IPS-20b (cell line): Measurements from ENCODE around the gene OR52B2.

Experiments
- H3K27ac ChIP-seq: one replicate; pipeline ENCODE4 v1.5.1; 2013; ENCODE audit warnings: low read length
- H3K27me3 ChIP-seq: 2 replicates; pipeline ENCODE4 v1.6.1; 2013; ENCODE audit warnings: mild to moderate bottlenecking, low read length, inconsistent platforms; ENCODE audit not compliant: insufficient read depth
- H3K36me3 ChIP-seq: 2 replicates; pipeline ENCODE4 v1.6.1; 2013; ENCODE audit warnings: low read depth, mild to moderate bottlenecking, inconsistent platforms, low read length, moderate library complexity; ENCODE audit not compliant: insufficient read depth
- H3K4me1 ChIP-seq: 2 replicates; pipeline ENCODE4 v1.6.1; 2013; ENCODE audit warnings: mild to moderate bottlenecking, control low read depth, inconsistent platforms, low read length, moderate library complexity; ENCODE audit not compliant: insufficient read depth
- H3K4me3 ChIP-seq: 2 replicates; pipeline ENCODE4 v1.5.1; 2013; ENCODE audit warnings: mild to moderate bottlenecking, low read length, inconsistent platforms
- H3K9ac ChIP-seq: 2 replicates; pipeline ENCODE4 v1.6.1; 2013; ENCODE audit warnings: low read depth, mild to moderate bottlenecking, inconsistent platforms, low read length, moderate library complexity
- H3K9me3 ChIP-seq: 2 replicates; pipeline ENCODE4 v1.6.1; 2013; ENCODE audit warnings: mild to moderate bottlenecking, low read depth, low read length, inconsistent platforms; ENCODE audit not compliant: insufficient read depth

The OR52B2 gene

DNA sequence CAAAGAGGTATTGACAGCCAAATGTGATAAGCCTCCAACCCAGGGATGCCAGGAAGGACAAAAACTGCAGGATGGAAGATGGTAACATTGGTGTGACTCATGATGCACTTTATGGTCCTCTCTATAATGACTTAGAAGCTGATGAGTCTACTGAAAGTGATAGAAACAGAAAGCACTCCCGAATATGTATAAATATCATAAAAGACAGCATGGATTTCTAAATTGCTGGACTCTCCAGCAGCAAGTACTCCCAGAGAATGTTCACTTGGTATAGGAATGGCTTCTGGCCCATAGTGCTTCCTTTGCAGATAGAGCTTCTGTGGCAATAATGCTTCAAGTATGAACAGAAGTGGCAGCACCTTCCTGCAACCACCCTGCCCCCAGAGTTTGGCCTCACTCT, at the start of gene OR52B2:
TSS of gene OR52B2 (minus strand) at position 101 of the 400 bp plus-strand sequence. CDS start at position 101, 0 bp downstream.
- Histone ChIP-seq H3K9ac (no peak within 1 kb of the TSS), H3K9me3 (0 out of 2 replicates have a peak, but pooled peaks cover 2% of the 10 kb centered on the region), H3K27me3 (no peaks in the 10 kb centered on the region), H3K36me3 (no peaks in the 10 kb centered on the region), H3K27ac (no peak within 1 kb of the TSS), H3K4me1 (no peaks in the 10 kb centered on the region), H3K4me3 (no peak within 1 kb of the TSS)

DNA sequence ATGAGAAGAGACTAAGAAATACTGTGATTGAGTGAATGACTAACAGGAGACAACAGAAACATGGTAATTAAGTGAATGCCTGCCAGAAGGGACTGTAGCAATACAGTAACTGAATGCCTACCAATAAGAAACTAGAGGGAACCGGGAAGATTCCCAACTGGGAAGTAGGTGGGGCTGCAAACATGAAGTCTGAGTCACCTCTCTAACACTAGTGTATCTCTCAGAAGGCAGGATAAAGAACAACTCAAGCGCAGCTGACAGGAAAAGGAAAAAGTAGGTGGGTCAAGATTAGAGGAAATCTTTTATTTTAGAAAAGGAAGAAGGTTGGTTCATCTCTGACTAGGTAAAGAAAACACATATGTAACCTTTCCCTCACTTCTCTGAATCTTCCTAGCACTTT, 49.2 kb upstream of the OR52B2 start:
- Histone ChIP-seq H3K9ac (no peak overlapping the region), H3K27ac (no peak overlapping the region)

DNA sequence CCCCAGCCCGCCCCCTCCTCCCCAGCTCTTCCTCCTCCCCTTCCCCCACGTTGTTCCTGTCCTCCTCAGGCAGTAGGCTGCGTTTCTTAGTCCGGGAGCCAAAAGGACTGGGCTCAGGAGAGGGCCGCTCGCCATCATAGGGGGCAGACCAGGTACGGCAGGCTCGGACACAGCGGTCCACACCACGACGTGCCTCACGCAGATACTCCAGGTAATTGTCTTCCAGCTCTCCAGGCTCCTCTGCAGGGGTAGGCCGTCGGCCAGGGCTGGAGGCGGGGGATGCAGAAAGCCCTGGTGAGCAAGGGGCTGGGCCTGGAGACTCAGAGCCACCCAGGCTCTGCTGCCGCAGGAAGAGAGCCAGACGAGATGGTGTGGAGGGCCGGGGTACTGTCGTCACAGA, 47.6 kb upstream of the OR52B2 start:
- Histone ChIP-seq H3K4me3 (no peak overlapping the region), H3K36me3 (peaks cover 92% of the 10 kb centered on the region), H3K27ac (no peak overlapping the region), H3K9me3 (no peaks in the 10 kb centered on the region), H3K4me1 (no peaks in the 10 kb centered on the region), H3K27me3 (no peaks in the 10 kb centered on the region), H3K9ac (no peak overlapping the region)

More for the DNA sequence above, 49.2 kb upstream of the OR52B2 start:
- Histone ChIP-seq H3K27me3 (no peaks in the 10 kb centered on the region), H3K9me3 (no peaks in the 10 kb centered on the region), H3K4me3 (no peak overlapping the region), H3K36me3 (peaks cover 95% of the 10 kb centered on the region), H3K4me1 (no peaks in the 10 kb centered on the region)

GRCh38 chr11:6216501-6216900, 46.4 kb upstream of the OR52B2 start:
- no peaks in the 10 kb centered on the region for H3K27me3 ChIP-seq
- H3K4me1 ChIP-seq: no peaks in the 10 kb centered on the region
- no peaks in the 10 kb centered on the region for H3K9me3 ChIP-seq
- no peak overlapping the region for H3K9ac ChIP-seq
- peaks cover 92% of the 10 kb centered on the region for H3K36me3 ChIP-seq
- H3K27ac ChIP-seq: no peak overlapping the region
- no peak overlapping the region for H3K4me3 ChIP-seq

DNA sequence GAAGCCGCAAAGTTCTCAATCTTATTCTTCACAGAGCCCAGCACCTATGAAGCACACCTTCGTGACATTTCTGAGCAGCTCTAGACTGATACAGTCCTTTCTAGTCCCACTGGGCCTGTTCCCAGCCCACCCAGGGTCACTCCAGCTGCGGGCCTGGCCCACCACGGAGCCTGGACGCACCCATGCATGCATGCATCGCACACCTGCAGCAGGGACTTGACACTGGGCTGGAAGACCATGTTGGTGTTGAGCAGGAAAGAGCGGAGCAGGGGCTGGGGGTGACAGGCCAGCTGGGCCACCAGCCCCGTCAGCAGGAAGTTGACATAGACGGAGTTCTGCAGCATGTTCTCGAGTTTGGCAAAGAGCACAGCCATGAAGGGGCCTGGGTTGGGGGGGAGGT, 44.4 kb upstream of the OR52B2 start:
- H3K4me1 ChIP-seq: no peaks in the 10 kb centered on the region
- H3K4me3 ChIP-seq: no peak overlapping the region
- H3K27ac ChIP-seq: no peak overlapping the region
- no peaks in the 10 kb centered on the region for H3K9me3 ChIP-seq
- H3K9ac ChIP-seq: no peak overlapping the region
- H3K36me3 ChIP-seq: peaks cover 92% of the 10 kb centered on the region
- H3K27me3 ChIP-seq: no peaks in the 10 kb centered on the region

DNA sequence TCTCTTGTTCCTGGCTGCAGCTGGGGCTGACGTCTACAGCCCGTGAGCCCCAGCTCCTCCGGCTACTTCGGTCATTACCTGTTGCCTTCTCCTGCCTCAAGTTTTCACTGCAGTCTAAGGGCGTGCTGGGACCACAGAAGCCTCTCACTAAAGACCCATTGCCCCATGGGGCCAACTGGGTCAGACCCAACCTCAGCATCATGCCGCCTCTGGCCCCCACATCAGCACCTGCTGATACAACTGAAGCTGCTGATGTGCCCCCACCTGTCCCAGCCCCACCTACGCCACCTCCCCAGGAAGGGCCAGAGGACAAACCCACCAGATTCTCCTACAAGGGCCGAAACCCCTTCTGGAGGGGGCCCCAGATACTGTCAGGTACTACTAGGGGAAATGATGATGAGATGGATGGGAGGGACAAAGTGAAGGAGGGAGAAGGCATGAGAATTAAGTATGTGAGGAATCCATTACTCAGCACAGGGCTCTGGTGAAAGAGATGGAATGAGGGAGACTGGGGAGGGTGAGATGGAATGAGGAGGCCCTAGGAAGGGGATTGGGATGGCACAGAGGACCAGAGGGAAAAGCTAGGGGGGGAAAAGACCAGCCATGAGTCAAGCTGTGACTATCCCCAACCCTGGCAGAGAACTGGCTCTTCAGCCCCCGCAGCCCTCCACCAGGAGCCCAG, 40.3 kb upstream of the OR52B2 start:
- Histone ChIP-seq H3K9me3 (no peaks in the 10 kb centered on the region), H3K4me1 (no peaks in the 10 kb centered on the region)

DNA sequence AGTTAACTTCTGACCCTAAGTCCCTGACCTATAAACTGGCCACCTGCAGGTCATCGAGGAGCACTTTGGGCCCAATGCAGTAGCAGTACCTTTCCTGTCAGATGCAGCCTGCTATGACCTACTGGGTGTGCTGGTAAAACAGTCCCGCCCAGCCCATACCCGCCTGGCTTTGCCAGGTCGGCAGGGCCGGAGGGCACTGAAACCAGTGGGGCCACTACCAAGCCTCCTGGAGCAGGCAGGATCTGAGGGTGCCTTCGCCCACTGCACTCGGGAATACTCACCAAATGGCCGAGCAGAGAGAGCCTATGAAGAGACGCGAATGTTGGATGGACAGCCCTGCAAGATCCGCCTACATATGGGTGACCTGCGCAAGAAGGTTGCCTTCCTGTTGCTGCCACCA, 39.7 kb upstream of the OR52B2 start:
- Histone ChIP-seq H3K9ac (no peak overlapping the region), H3K36me3 (peaks cover 66% of the 10 kb centered on the region), H3K4me3 (no peak overlapping the region), H3K9me3 (no peaks in the 10 kb centered on the region), H3K27me3 (no peaks in the 10 kb centered on the region), H3K4me1 (no peaks in the 10 kb centered on the region), H3K27ac (no peak overlapping the region)

More for the DNA sequence above, 40.3 kb upstream of the OR52B2 start:
- no peak overlapping the region for H3K27ac ChIP-seq
- no peaks in the 10 kb centered on the region for H3K27me3 ChIP-seq
- H3K9ac ChIP-seq: no peak overlapping the region
- H3K4me3 ChIP-seq: no peak overlapping the region
- peaks cover 69% of the 10 kb centered on the region for H3K36me3 ChIP-seq

DNA sequence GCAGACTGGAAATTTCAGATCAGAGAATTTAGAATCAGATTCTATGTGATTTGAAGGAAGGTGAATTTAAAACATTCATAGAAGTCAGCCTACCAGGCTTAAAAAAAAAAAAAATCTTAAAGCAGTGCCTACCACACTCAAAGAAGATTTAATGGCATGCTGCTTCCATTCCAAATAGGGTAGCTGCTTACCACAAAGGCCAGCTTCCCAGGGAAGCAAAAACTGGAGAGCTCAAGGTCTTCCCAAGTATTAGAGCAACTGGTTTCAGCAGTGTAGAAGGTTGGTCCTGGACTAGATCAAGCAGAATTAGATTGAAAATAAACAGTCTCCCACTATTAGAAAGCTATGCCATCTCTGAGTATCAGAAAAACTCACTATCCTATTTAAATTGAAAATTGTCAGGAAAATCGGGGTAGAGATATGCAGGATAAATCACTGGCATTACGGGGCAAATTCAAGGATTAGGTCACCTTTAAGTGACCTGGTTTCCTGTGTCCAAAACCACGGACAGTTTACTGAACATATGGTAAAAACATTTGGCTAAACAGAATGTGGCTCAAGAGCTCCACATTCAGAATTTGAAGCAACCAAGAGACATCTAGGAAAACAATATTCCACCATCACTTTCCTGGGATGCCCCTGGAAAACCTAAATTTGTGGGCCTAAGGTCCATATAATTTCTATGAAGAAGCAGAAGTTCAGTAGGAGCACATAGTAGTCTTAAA, 36.5 kb upstream of the OR52B2 start:
- Histone ChIP-seq H3K9ac (no peak overlapping the region), H3K4me3 (no peak overlapping the region), H3K27me3 (no peaks in the 10 kb centered on the region), H3K27ac (no peak overlapping the region), H3K9me3 (no peaks in the 10 kb centered on the region), H3K4me1 (no peaks in the 10 kb centered on the region), H3K36me3 (peaks cover 42% of the 10 kb centered on the region)

DNA sequence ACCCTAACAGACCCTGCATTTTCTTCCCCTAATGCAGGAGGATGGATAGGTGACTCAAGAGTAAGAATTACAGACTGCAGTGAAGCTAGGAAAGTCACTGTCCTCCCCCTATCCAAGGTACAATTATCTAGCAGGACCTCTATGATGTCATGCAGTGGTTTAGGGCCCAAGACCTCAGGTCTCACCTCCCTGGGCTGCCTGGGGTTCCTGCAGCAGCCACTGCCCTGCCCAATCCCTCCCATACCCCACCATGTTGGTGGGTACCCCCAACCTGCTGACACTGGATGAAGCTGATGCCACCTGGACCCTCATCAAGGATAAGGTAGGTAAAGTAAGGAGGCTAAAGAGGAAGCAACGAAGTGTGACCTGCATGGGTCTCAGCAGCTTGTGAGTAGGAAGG, 35.2 kb upstream of the OR52B2 start, which contains the start of gene C11orf42:
TSS of gene C11orf42 (plus strand) at position 192 of the 400 bp plus-strand sequence. CDS start at position 251, 59 bp downstream.
- peaks cover 7% of the 10 kb centered on the region for H3K4me1 ChIP-seq
- no peak within 1 kb of the TSS for H3K27ac ChIP-seq
- H3K4me3 ChIP-seq: no peak within 1 kb of the TSS
- no peaks in the 10 kb centered on the region for H3K27me3 ChIP-seq
- no peak within 1 kb of the TSS for H3K9ac ChIP-seq
- H3K36me3 ChIP-seq: peaks cover 30% of the 10 kb centered on the region
- H3K9me3 ChIP-seq: no peaks in the 10 kb centered on the region

DNA sequence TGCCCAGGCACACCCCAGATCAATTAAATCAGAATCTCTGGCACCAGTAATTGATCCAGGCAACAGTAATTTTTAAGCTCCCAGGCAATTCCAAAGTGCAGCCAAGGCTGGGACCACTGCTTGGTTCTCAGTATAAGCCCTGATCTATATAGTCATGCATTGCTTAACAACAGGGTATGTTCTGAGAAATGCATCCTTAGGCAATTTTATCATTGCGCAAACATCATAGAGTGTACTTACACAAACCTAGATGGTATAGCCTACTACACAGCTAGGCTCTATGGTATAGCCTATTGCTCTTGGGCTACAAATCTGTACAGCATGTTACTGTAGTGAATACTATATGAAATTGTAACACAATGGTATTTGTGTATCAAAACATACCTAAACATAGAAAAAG, 34.6 kb upstream of the OR52B2 start:
- Histone ChIP-seq H3K9me3 (no peaks in the 10 kb centered on the region), H3K9ac (no peak overlapping the region), H3K36me3 (peaks cover 24% of the 10 kb centered on the region), H3K4me3 (no peak overlapping the region), H3K27ac (no peak overlapping the region), H3K27me3 (no peaks in the 10 kb centered on the region), H3K4me1 (peaks cover 7% of the 10 kb centered on the region)

GRCh38 chr11:6203327-6203726, 33.2 kb upstream of the OR52B2 start:
- Histone ChIP-seq H3K4me3 (no peak overlapping the region), H3K9ac (no peak overlapping the region), H3K4me1 (peaks cover 7% of the 10 kb centered on the region), H3K27me3 (no peaks in the 10 kb centered on the region), H3K27ac (no peak overlapping the region), H3K36me3 (peaks cover 19% of the 10 kb centered on the region), H3K9me3 (no peaks in the 10 kb centered on the region)

GRCh38 chr11:6202041-6202440, 31.9 kb upstream of the OR52B2 start:
- no peak overlapping the region for H3K9ac ChIP-seq
- peaks cover 7% of the 10 kb centered on the region for H3K4me1 ChIP-seq
- no peak overlapping the region for H3K4me3 ChIP-seq
- H3K9me3 ChIP-seq: no peaks in the 10 kb centered on the region
- no peaks in the 10 kb centered on the region for H3K27me3 ChIP-seq
- peaks cover 19% of the 10 kb centered on the region for H3K36me3 ChIP-seq
- no peak overlapping the region for H3K27ac ChIP-seq
